Smooth muscle cell (in vitro differentiated cells): ENCODE results near the gene GOLGA6L10. TPM values are rescaled to one million over a fixed set of nuclear protein-coding genes. Genes with fewer than 3 reads are reported as not detected.

ENCODE experiments used
- DNase-seq: peaks from one replicate; lab custom pipeline; 2025; ENCODE audit not compliant: unreplicated experiment; lab: John Stamatoyannopoulos, UW
- H2AFZ ChIP-seq: fragments of 200-600 bp; sonication (generic); 2 replicates; pipeline ENCODE4 v1.6.0; 2016; ENCODE audit warnings: antibody characterized with exemption, low read depth, mild to moderate bottlenecking
- H3F3A ChIP-seq: fragments of 200-600 bp; sonication (generic); 2 replicates; pipeline ENCODE4 v1.6.0; 2017; ENCODE audit warnings: antibody characterized with exemption, low read depth
- H3K27ac ChIP-seq: fragments of 200-600 bp; sonication (generic); 2 replicates; pipeline ENCODE4 v1.5.1; 2016; ENCODE audit warnings: low read depth, mild to moderate bottlenecking
- H3K27me3 ChIP-seq: fragments of 200-600 bp; sonication (generic); 2 replicates; pipeline ENCODE4 v1.6.1; 2016; ENCODE audit warnings: low read depth, mild to moderate bottlenecking
- H3K36me3 ChIP-seq: fragments of 200-600 bp; sonication (generic); 2 replicates; pipeline ENCODE4 v1.5.1; 2016; ENCODE audit warnings: low read depth
- H3K4me1 ChIP-seq: fragments of 200-600 bp; sonication (generic); 2 replicates; pipeline ENCODE4 v1.5.1; 2016; ENCODE audit warnings: low read depth
- H3K4me2 ChIP-seq: fragments of 200-600 bp; sonication (generic); 2 replicates; pipeline ENCODE4 v1.6.0; 2016; ENCODE audit warnings: mild to moderate bottlenecking
- H3K4me3 ChIP-seq: fragments of 200-600 bp; sonication (generic); 2 replicates; pipeline ENCODE4 v1.5.1; 2016; ENCODE audit warnings: mild to moderate bottlenecking
- H3K79me2 ChIP-seq: fragments of 200-600 bp; sonication (generic); 2 replicates; pipeline ENCODE4 v1.6.0; 2016; ENCODE audit warnings: low read depth, mild to moderate bottlenecking
- H3K9ac ChIP-seq: fragments of 200-600 bp; sonication (generic); 2 replicates; pipeline ENCODE4 v1.6.0; 2016; ENCODE audit warnings: low read depth
- H3K9me3 ChIP-seq: fragments of 200-600 bp; sonication (generic); replicated peaks from 2 replicates; pipeline ENCODE4 v1.5.1; 2016; ENCODE audit warnings: low read depth
- H4K20me1 ChIP-seq: fragments of 200-600 bp; sonication (generic); 2 replicates; pipeline ENCODE4 v1.6.0; 2016; ENCODE audit warnings: low read depth
- CTCF ChIP-seq: fragments of 200-600 bp; sonication (generic); IDR thresholded peaks from 2 replicates; pipeline ENCODE4 v1.5.1; 2017; ENCODE audit warnings: borderline replicate concordance, mild to moderate bottlenecking, antibody characterized with exemption; ENCODE audit not compliant: insufficient read depth, poor library complexity, severe bottlenecking
- WGBS: methylation state at CpG from one replicate; pipeline ENCODE4 v1.1.7; 2016; ENCODE audit warnings: low lambda C conversion rate; 5-methylcytosine and 5-hydroxymethylcytosine counted together
- polyA plus RNA-seq: library from polyadenylated mRNA; unstranded; fragments of >200 nt; fragmentation: Nextera tagmentation; extraction: Ambion mirVana; gene quantifications from 2 replicates; pipeline ENCODE4 v1.2.1, GENCODE V29; 2016
- total RNA-seq: library from RNA; depleted of rRNA; stranded (reverse); fragments of >200 nt; gene quantifications from 2 replicates; pipeline ENCODE4 v1.2.3, GENCODE V29; 2014

GOLGA6L10 gene
- total and polyA plus RNA-seq, 2 experiments from 2014 or later: 0.22 to 1.9 TPM

GRCh38 chr15:82292271-82292670, 57.0 kb downstream of the GOLGA6L10 start:
- Histone ChIP-seq H2AFZ (no peak overlapping the region), H3K9ac (no peak overlapping the region), H3K9me3 (no peaks in the 10 kb centered on the region), H3F3A (no peaks in the 10 kb centered on the region), H3K4me1 (no peaks in the 10 kb centered on the region), H3K79me2 (no peaks in the 10 kb centered on the region), H4K20me1 (no peaks in the 10 kb centered on the region), H3K4me2 (no peak overlapping the region), H3K4me3 (no peak overlapping the region), H3K27ac (no peak overlapping the region), H3K27me3 (no peaks in the 10 kb centered on the region), H3K36me3 (no peaks in the 10 kb centered on the region)
- TF ChIP-seq CTCF: no peak
- DNase-seq: no peak
- 91% methylated on average over 5 of the region's 5 CpGs for WGBS

Other genes starting within 250 kb of the GOLGA6L10 start
- gene EFL1, start 86.7 kb downstream of the GOLGA6L10 start, total RNA-seq: 12.8 and 13.2 TPM in 2 replicates
- 4.5 and 9.6 TPM in 2 replicates for gene EFL1, start 86.7 kb downstream of the GOLGA6L10 start, polyA plus RNA-seq
- gene SAXO2, start 86.7 kb downstream of the GOLGA6L10 start, total RNA-seq: 0.54 TPM in 1 of 2 replicates, not detected in the other
- 1.2 TPM in 1 of 2 replicates, not detected in the other for gene SAXO2, start 86.7 kb downstream of the GOLGA6L10 start, polyA plus RNA-seq
- 3.9 and 5.3 TPM in 2 replicates for gene GOLGA6L9, start 80.3 kb upstream of the GOLGA6L10 start, total RNA-seq
- gene GOLGA6L9, start 80.3 kb upstream of the GOLGA6L10 start, polyA plus RNA-seq: 1.8 and 2.0 TPM in 2 replicates
- 3,589 and 4,582 TPM in 2 replicates for gene RPS17, start 191.0 kb upstream of the GOLGA6L10 start, total RNA-seq
- 592 and 663 TPM in 2 replicates for gene RPS17, start 191.0 kb upstream of the GOLGA6L10 start, polyA plus RNA-seq